Fibroblast of lung (primary cell): ENCODE results near the gene FUCA2. TPM values are rescaled to one million over a fixed set of nuclear protein-coding genes. Genes with fewer than 3 reads are reported as not detected.

Experiments
- DNase-seq, 2 donors: peaks; one replicate each; pipeline versions ENCODE4 v3.0.0 to v3.0.0-alpha.2; 2010; ENCODE audit warnings: low read depth in 2 of 2
- H2AFZ ChIP-seq: 2 replicates; pipeline ENCODE4 v1.5.1; 2012; ENCODE audit warnings: low read length, control low read depth, inconsistent platforms
- H3K27ac ChIP-seq: 2 replicates; pipeline ENCODE4 v1.5.1; 2011; ENCODE audit warnings: low read length, control low read depth; ENCODE audit not compliant: insufficient read depth
- H3K27me3 ChIP-seq: 2 replicates; pipeline ENCODE4 v1.5.1; 2011; ENCODE audit warnings: mild to moderate bottlenecking, low read length; ENCODE audit not compliant: control insufficient read depth, insufficient read depth
- H3K36me3 ChIP-seq: 2 replicates; pipeline ENCODE4 v1.5.1; 2011; ENCODE audit warnings: low read length; ENCODE audit not compliant: control insufficient read depth, insufficient read depth
- H3K4me1 ChIP-seq: 2 replicates; pipeline ENCODE4 v1.5.1; 2011; ENCODE audit warnings: low read length; ENCODE audit not compliant: control insufficient read depth, insufficient read depth; ENCODE audit errors: extremely low read depth
- H3K4me2 ChIP-seq: 2 replicates; pipeline ENCODE4 v1.5.1; 2011; ENCODE audit warnings: low read length, control low read depth; ENCODE audit not compliant: insufficient read depth; ENCODE audit errors: extremely low read depth
- H3K4me3 ChIP-seq, 4 experiments: fragments of 200-600 bp in 1 of 4; sonication (generic) in 1 of 4; replicated peaks in 1 of 4; 2 replicates each; pipeline ENCODE4 v1.5.1; 2011 to 2016; ENCODE audit warnings: low read length in 4 of 4, low read depth in 3 of 4, mild to moderate bottlenecking in 3 of 4, control low read depth in 2 of 4, inconsistent platforms in 1 of 4, mixed read lengths in 1 of 4; ENCODE audit not compliant: insufficient read depth in 1 of 4; ENCODE audit errors: control extremely low read depth in 1 of 4
- H3K79me2 ChIP-seq: 2 replicates; pipeline ENCODE4 v1.5.1; 2012; ENCODE audit warnings: mild to moderate bottlenecking, low read length, inconsistent platforms; ENCODE audit not compliant: control insufficient read depth, insufficient read depth
- H3K9ac ChIP-seq: 2 replicates; pipeline ENCODE4 v1.5.1; 2011; ENCODE audit warnings: mild to moderate bottlenecking, low read length, control low read depth; ENCODE audit not compliant: insufficient read depth
- H3K9me3 ChIP-seq: 2 replicates; pipeline ENCODE4 v1.5.1; 2012; ENCODE audit warnings: low read depth, low read length; ENCODE audit not compliant: control insufficient read depth, insufficient read depth
- H4K20me1 ChIP-seq: 2 replicates; pipeline ENCODE4 v1.5.1; 2011; ENCODE audit warnings: low read length; ENCODE audit not compliant: control insufficient read depth, insufficient read depth; ENCODE audit errors: extremely low read depth
- EZH2 ChIP-seq: IDR thresholded peaks from 2 replicates; pipeline ENCODE4 v1.5.1; 2012; ENCODE audit warnings: low read length, control low read depth, mild to moderate bottlenecking; ENCODE audit errors: missing control alignments
- polyA plus RNA-seq, 2 donors: library from polyadenylated mRNA; depleted of rRNA in 1 of 2; stranded (reverse) in 1 of 2; unstranded in 1 of 2; fragments of >200 nt; gene quantifications; 2 replicates each; pipeline ENCODE4 v1.2.1, GENCODE V29; 2011 to 2012; ENCODE audit warnings: missing spikeins in 1 of 2
- total RNA-seq: library from RNA; depleted of rRNA; stranded (reverse); fragments of >200 nt; gene quantifications from 2 replicates; pipeline ENCODE4 v1.2.1, GENCODE V29; 2014
- TF ChIP-seq, protein P1 (sequence below), 2 donors: IDR thresholded peaks in 1 of 2; conservative IDR thresholded peaks in 1 of 2; 1 replicate in 1 of 2; 2 replicates in 1 of 2; pipeline ENCODE4 v1.5.1; 2011 to 2012; ENCODE audit warnings: low read length in 2 of 2, control low read depth in 1 of 2, inconsistent platforms in 1 of 2, low read depth in 1 of 2, mild to moderate bottlenecking in 1 of 2

The FUCA2 gene
- total and polyA plus RNA-seq, 2 donors (not counting 1 experiment from before 2014, with no cell fraction given), result 60.8 to 107 TPM

DNA sequence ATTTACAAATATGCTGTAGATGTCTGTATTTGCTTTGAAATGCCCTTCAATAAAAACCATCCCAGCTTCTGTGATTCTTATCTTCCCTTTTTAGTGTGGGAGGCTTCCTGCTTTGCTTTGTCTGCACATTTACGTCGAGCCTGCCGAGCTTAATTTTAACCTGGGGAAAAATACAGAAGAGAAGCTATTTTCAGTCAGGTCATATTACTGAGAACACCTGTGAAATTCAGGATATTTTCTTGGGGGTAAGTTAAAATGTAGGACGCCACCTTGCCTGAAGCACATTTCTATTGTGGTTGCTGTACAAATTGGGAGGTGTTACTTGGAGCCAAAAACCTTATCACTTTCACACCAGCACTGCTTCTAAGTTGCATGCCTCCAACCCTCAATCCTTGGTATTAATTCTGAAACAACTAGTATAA is 43.6 kb upstream of the FUCA2 start:
- Histone ChIP-seq H3K4me1 (peaks cover 7% of the 10 kb centered on the region), H3K27me3 (no peaks in the 10 kb centered on the region), H3K4me3 (no peak overlapping the region), H3K27ac (no peak overlapping the region), H4K20me1 (no peaks in the 10 kb centered on the region), H2AFZ (no peak overlapping the region), H3K9ac (no peak overlapping the region), H3K4me2 (no peak overlapping the region), H3K36me3 (no peaks in the 10 kb centered on the region), H3K9me3 (no peaks in the 10 kb centered on the region), H3K79me2 (no peaks in the 10 kb centered on the region)
- TF ChIP-seq EZH2, result no peak
- TF ChIP-seq, protein P1, sequence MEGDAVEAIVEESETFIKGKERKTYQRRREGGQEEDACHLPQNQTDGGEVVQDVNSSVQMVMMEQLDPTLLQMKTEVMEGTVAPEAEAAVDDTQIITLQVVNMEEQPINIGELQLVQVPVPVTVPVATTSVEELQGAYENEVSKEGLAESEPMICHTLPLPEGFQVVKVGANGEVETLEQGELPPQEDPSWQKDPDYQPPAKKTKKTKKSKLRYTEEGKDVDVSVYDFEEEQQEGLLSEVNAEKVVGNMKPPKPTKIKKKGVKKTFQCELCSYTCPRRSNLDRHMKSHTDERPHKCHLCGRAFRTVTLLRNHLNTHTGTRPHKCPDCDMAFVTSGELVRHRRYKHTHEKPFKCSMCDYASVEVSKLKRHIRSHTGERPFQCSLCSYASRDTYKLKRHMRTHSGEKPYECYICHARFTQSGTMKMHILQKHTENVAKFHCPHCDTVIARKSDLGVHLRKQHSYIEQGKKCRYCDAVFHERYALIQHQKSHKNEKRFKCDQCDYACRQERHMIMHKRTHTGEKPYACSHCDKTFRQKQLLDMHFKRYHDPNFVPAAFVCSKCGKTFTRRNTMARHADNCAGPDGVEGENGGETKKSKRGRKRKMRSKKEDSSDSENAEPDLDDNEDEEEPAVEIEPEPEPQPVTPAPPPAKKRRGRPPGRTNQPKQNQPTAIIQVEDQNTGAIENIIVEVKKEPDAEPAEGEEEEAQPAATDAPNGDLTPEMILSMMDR (conservative IDR thresholded peaks at IDR 0.05 in 1 of 2, IDR thresholded peaks at IDR 0.05 in 1 of 2; ENCODE audit: low read depth in 1 of 2, low read length in 2 of 2), result no peak
- peak in 1 of 2 donors; percentile 19 for DNase-seq

DNA sequence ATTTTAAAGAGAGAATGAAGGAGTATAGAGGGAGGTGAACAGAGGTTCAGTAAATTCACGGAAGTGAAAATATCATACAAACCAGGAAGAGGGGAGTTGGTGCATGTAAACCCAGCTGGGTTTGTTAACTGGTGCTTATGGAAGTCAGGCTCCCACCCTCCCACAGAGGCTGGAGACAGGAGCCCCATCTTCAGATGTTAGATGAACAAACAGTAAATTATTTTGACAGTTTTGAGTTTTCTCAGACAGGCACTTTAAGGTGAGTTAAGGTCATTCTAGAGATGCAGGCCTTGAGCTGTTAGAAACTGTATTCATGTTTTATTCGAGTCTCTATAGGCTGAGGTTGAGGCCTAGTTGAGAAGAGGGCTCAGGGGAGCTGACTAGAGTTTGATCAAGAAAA is 41.8 kb upstream of the FUCA2 start:
- Histone ChIP-seq H3K27ac (no peak overlapping the region), H3K9me3 (no peaks in the 10 kb centered on the region), H3K36me3 (no peaks in the 10 kb centered on the region), H3K4me1 (peaks cover 7% of the 10 kb centered on the region), H3K79me2 (no peaks in the 10 kb centered on the region), H3K4me2 (no peak overlapping the region), H3K9ac (no peak overlapping the region), H4K20me1 (no peaks in the 10 kb centered on the region), H3K4me3 (no peak overlapping the region), H3K27me3 (no peaks in the 10 kb centered on the region), H2AFZ (no peak overlapping the region)
- TF ChIP-seq, protein P1 (conservative IDR thresholded peaks at IDR 0.05 in 1 of 2, IDR thresholded peaks at IDR 0.05 in 1 of 2; ENCODE audit: low read depth in 1 of 2, low read length in 2 of 2), result no peak
- no peak for TF ChIP-seq EZH2
- no peak for DNase-seq

DNA sequence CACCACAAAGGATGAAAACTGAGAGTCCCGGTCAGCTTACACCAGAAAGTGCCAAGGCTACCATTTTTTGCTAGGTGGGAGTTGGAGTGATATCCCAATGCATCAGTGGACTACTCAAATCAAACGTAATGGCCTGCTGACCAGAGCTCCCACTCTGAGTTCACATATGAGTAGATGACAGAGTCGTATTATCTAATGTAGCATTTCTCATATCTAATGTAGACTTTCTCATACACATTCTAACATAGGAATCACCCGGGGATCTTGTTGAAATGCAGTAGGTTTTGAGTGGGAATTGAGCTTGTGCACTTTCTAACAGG is 38.4 kb upstream of the FUCA2 start:
- no peaks in the 10 kb centered on the region for H3K4me1 ChIP-seq
- no peak overlapping the region for H3K4me2 ChIP-seq
- no peak for DNase-seq
- H3K79me2 ChIP-seq, result no peaks in the 10 kb centered on the region
- no peaks in the 10 kb centered on the region for H3K27me3 ChIP-seq
- H4K20me1 ChIP-seq, result no peaks in the 10 kb centered on the region
- no peak overlapping the region for H3K9ac ChIP-seq
- H2AFZ ChIP-seq, result no peak overlapping the region
- H3K27ac ChIP-seq, result no peak overlapping the region
- H3K9me3 ChIP-seq, result no peaks in the 10 kb centered on the region
- no peaks in the 10 kb centered on the region for H3K36me3 ChIP-seq
- H3K4me3 ChIP-seq, result no peak overlapping the region
- TF ChIP-seq EZH2, result no peak
- TF ChIP-seq, protein P1 (conservative IDR thresholded peaks at IDR 0.05 in 1 of 2, IDR thresholded peaks at IDR 0.05 in 1 of 2; ENCODE audit: low read depth in 1 of 2, low read length in 2 of 2), result no peak
